ENCODE measurements around the gene BIVM.

DNA sequence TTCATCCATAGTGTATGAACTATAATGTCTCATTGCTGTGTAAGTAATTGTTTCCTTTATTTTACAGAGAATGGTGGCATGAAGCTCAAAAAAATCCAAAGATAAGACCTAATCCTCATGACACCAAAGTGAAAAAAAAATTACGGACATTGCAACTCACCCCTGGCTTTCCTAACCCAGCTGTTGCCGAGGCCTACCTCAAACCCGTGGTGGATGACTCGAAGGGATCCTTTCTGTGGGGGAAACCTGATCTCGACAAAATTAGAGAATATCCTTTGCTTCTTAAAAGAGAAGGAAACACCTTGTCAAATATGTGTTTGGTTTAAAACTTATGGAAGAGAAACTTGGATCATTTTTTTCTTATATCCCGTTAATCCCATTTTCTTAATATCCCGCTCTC lies 73.2 kb downstream of the BIVM start:
- no peak for TF ChIP-seq EZH2 (IDR thresholded peaks at IDR 0.05; ENCODE audit: insufficient read depth, poor library complexity, severe bottlenecking)
- no peak for TF ChIP-seq EZH2phosphoT487 (IDR thresholded peaks at IDR 0.05; ENCODE audit: insufficient read depth, low read depth)

Data from GM23248 (cell line).